AG04450 (cell line): Measurements from ENCODE around the gene TRIO. TPM values are rescaled to one million over a fixed set of nuclear protein-coding genes. Genes with fewer than 3 reads are reported as not detected.

Experiments
- CTCF ChIA-PET: fragments of 300-600, 350-600 bp; formaldehyde crosslinking; extraction: SDS; loops from one replicate; lab custom pipeline; 2022; ENCODE audit warnings: antibody characterized with exemption, inconsistent platforms; lab: Charles Lee
- POLR2A ChIA-PET: fragments of 350-600 bp; formaldehyde crosslinking; extraction: SDS; loops from one replicate; lab custom pipeline; 2021; ENCODE audit warnings: antibody characterized with exemption, inconsistent platforms; lab: Yijun Ruan, JAX
- DNase-seq: peaks from one replicate; pipeline ENCODE4 v3.0.0-alpha.2; 2011; ENCODE audit warnings: low read depth, low spot score
- H3K27ac ChIP-seq: one replicate; pipeline ENCODE4 v1.5.1; 2012; ENCODE audit warnings: low read depth, low read length, control low read depth
- H3K27me3 ChIP-seq: one replicate; pipeline ENCODE4 v1.6.0; 2012; ENCODE audit warnings: low read length; ENCODE audit not compliant: control insufficient read depth, insufficient read depth
- H3K4me3 ChIP-seq: 2 replicates; pipeline ENCODE4 v1.5.1; 2011; ENCODE audit warnings: mild to moderate bottlenecking, low read depth, low read length, control low read depth
- H3K9me3 ChIP-seq: 2 replicates; pipeline ENCODE4 v1.5.1; 2012; ENCODE audit warnings: low read length; ENCODE audit not compliant: control insufficient read depth, insufficient read depth
- polyA plus RNA-seq: library from polyadenylated mRNA; depleted of rRNA; stranded (reverse); fragments of >200 nt; gene quantifications from 2 replicates; pipeline ENCODE4 v1.2.3, GENCODE V29; 2011
- TF ChIP-seq, protein P1 (sequence below): IDR thresholded peaks from 2 replicates; pipeline ENCODE4 v1.5.1; 2011; ENCODE audit warnings: low read depth, low read length, control low read depth, inconsistent platforms

Gene TRIO
- polyA plus RNA-seq, 1 experiment, result 268 TPM

DNA sequence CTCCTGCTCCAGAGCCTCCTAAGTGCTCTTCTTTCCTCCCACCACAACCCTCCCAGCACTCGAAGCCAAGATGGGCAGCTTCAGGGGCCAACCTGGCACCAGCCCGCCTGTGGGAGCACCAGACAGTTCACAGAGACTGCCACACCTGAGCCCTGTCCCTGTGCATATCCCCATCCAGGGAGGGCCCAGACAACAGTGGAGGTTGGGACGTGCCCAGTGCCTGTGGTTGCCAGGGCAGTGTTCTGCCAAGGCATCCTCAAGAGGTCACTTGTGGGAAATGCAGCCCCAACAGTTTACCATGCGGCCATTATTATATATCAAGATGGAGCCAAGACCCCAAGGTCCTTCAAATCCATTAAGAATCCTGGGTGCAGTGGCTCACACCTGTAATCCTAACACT, 23.0 kb upstream of the TRIO start:
- POLR2A ChIA-PET, result no interaction called here
- Histone ChIP-seq H3K27me3 (no peaks in the 10 kb centered on the region), H3K27ac (no peak overlapping the region), H3K4me3 (no peak overlapping the region), H3K9me3 (no peaks in the 10 kb centered on the region)
- no peak for DNase-seq
- CTCF ChIA-PET, result interaction anchor here (1.3 kb wide), 1 partner anchor 12 kb away, joined by 3 read pairs; no protein-coding TSS in a partner anchor
- TF ChIP-seq, protein P1, sequence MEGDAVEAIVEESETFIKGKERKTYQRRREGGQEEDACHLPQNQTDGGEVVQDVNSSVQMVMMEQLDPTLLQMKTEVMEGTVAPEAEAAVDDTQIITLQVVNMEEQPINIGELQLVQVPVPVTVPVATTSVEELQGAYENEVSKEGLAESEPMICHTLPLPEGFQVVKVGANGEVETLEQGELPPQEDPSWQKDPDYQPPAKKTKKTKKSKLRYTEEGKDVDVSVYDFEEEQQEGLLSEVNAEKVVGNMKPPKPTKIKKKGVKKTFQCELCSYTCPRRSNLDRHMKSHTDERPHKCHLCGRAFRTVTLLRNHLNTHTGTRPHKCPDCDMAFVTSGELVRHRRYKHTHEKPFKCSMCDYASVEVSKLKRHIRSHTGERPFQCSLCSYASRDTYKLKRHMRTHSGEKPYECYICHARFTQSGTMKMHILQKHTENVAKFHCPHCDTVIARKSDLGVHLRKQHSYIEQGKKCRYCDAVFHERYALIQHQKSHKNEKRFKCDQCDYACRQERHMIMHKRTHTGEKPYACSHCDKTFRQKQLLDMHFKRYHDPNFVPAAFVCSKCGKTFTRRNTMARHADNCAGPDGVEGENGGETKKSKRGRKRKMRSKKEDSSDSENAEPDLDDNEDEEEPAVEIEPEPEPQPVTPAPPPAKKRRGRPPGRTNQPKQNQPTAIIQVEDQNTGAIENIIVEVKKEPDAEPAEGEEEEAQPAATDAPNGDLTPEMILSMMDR, result no peak

- TF ChIP-seq, protein P1, result no peak
- ChIA-PET CTCF (no interaction called here), POLR2A (no interaction called here)
- H3K27me3 ChIP-seq, result no peaks in the 10 kb centered on the region
- no peaks in the 10 kb centered on the region for H3K9me3 ChIP-seq
- DNase-seq, result no peak
- H3K4me3 ChIP-seq, result no peak overlapping the region
- no peak overlapping the region for H3K27ac ChIP-seq
Observed at GRCh38 chr5:14121552-14121951, 21.6 kb upstream of the TRIO start.

GRCh38 chr5:14122089-14122488, 21.1 kb upstream of the TRIO start:
- H3K27ac ChIP-seq, result no peak overlapping the region
- CTCF ChIA-PET, result interaction anchor here (1.7 kb wide), 1 partner anchor 13 kb away, joined by 4 read pairs; no protein-coding TSS in a partner anchor

DNA sequence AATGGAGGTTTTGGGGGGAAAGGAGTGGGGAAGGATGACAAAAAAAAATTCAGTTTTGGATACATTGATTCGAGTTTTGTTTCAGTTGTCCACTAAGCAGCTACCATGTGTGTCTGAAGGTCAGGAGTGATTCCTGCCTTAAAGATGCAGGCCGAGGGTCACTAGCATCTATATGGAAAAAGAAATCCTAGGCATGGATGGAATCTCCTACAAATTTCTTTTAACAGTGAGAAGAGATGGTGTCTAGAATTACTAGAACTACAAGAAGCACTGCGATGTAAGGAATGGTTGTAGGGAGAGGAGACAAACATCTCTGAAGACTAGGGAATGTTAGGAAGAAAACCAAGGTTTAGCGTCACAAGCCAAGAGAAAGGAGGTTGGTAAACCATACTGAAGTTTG, 19.6 kb upstream of the TRIO start:
- POLR2A ChIA-PET, result no interaction called here
- TF ChIP-seq, protein P1, result no peak
- Histone ChIP-seq H3K27me3 (no peaks in the 10 kb centered on the region), H3K27ac (no peak overlapping the region), H3K9me3 (no peaks in the 10 kb centered on the region), H3K4me3 (no peak overlapping the region)
- DNase-seq, result no peak
- CTCF ChIA-PET, result interaction anchor here (1.7 kb wide), 1 partner anchor 15 kb away, joined by 4 read pairs; no protein-coding TSS in a partner anchor

More at GRCh38 chr5:14122089-14122488, 21.1 kb upstream of the TRIO start:
- H3K27me3 ChIP-seq, result no peaks in the 10 kb centered on the region
- TF ChIP-seq, protein P1, result no peak
- no peaks in the 10 kb centered on the region for H3K9me3 ChIP-seq
- POLR2A ChIA-PET, result no interaction called here
- no peak overlapping the region for H3K4me3 ChIP-seq
- no peak for DNase-seq

GRCh38 chr5:14123974-14124482, 19.1 kb upstream of the TRIO start:
- Histone ChIP-seq H3K4me3 (no peak overlapping the region), H3K27ac (no peak overlapping the region), H3K9me3 (no peaks in the 10 kb centered on the region), H3K27me3 (no peaks in the 10 kb centered on the region)
- TF ChIP-seq, protein P1, result no peak
- POLR2A ChIA-PET, result no interaction called here
- CTCF ChIA-PET, result interaction anchor here (1.7 kb wide), 1 partner anchor 15 kb away, joined by 4 read pairs; no protein-coding TSS in a partner anchor
- DNase-seq, result no peak
